ENCODE data around the gene EPB42.

Gene EPB42

DNA sequence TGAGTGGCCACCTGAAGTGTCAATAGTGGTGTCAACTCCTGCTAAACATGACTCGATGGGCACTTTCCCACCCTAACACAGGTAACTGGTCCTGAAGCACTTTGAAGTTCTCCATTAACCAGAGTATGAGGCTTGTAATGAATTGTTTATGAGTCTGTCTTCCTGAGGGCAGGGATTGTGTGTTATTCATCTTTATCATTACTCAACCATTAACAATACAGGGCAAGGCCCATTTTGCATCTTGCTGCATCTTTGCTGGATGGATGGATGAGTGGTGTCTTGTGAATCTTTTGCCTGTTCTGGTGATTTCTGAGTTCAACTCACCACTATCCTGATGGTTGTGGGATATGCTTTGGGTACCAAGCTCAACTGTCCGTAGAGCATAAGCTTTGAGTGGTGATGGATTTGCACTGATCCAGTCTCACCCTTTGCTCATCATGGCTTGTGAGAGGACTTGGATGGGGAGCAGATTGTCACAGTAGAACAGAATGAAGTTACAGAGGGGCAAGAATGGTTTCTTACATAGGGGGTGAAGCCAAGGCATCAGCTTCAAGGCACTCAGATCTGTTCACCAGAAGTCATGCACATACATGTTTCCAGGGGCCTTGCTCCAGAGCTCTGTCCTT lies 22.3 kb upstream of the EPB42 start:
- H3K4me3 ChIP-seq (ENCODE audit: low read depth, low read length), result no peak overlapping the region
- TF ChIP-seq, protein P1, sequence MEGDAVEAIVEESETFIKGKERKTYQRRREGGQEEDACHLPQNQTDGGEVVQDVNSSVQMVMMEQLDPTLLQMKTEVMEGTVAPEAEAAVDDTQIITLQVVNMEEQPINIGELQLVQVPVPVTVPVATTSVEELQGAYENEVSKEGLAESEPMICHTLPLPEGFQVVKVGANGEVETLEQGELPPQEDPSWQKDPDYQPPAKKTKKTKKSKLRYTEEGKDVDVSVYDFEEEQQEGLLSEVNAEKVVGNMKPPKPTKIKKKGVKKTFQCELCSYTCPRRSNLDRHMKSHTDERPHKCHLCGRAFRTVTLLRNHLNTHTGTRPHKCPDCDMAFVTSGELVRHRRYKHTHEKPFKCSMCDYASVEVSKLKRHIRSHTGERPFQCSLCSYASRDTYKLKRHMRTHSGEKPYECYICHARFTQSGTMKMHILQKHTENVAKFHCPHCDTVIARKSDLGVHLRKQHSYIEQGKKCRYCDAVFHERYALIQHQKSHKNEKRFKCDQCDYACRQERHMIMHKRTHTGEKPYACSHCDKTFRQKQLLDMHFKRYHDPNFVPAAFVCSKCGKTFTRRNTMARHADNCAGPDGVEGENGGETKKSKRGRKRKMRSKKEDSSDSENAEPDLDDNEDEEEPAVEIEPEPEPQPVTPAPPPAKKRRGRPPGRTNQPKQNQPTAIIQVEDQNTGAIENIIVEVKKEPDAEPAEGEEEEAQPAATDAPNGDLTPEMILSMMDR (IDR thresholded peaks at IDR 0.05; ENCODE audit: control insufficient read depth, extremely low read depth, insufficient read depth), result no peak
- no peak for DNase-seq (ENCODE audit: low read depth)

DNA sequence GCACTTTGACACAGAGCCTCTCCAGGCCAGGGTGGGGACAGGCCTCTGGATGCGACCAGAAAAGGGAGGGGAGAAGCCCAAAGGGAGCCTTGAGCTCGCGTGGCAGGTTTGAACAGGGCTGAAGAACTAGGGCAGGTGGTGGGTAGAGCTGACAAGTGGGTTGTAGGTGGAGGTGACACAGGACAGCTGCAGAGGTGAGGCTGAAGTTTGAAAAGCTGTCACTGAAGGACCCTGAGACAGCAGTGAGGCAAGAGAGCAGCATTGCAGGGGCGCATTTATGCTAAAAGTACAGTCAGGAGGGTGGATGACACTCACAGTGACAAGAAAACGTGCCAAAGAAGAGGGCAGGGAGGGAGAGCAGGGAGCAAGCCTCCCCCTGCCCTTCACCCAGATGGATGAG lies 21.8 kb upstream of the EPB42 start:
- H3K4me3 ChIP-seq (ENCODE audit: low read depth, low read length), result no peak overlapping the region
- no peak for DNase-seq (ENCODE audit: low read depth)
- TF ChIP-seq, protein P1 (IDR thresholded peaks at IDR 0.05; ENCODE audit: control insufficient read depth, extremely low read depth, insufficient read depth), result no peak

DNA sequence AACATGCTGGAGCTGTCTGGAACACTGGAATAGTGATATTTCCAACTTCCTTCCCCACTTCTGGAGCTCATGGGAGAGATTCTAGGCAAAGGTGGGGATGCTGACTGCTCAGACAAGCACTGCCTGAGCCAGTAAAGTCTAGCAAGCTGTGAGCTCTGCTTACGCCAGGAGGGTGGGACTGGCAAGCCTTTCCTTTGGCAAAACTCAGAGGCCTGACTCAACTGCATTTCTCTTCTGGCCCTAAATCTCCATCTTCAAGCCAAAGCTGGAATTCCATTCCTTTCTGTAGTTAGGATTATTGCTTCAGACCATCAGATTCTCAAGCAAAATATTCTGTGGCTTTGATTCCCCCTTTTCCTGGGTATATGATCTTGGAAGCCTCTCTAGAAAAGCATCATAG lies 20.3 kb upstream of the EPB42 start:
- no peak for DNase-seq (ENCODE audit: low read depth)
- TF ChIP-seq, protein P1 (IDR thresholded peaks at IDR 0.05; ENCODE audit: control insufficient read depth, extremely low read depth, insufficient read depth), result no peak
- no peak overlapping the region for H3K4me3 ChIP-seq (ENCODE audit: low read depth, low read length)

DNA sequence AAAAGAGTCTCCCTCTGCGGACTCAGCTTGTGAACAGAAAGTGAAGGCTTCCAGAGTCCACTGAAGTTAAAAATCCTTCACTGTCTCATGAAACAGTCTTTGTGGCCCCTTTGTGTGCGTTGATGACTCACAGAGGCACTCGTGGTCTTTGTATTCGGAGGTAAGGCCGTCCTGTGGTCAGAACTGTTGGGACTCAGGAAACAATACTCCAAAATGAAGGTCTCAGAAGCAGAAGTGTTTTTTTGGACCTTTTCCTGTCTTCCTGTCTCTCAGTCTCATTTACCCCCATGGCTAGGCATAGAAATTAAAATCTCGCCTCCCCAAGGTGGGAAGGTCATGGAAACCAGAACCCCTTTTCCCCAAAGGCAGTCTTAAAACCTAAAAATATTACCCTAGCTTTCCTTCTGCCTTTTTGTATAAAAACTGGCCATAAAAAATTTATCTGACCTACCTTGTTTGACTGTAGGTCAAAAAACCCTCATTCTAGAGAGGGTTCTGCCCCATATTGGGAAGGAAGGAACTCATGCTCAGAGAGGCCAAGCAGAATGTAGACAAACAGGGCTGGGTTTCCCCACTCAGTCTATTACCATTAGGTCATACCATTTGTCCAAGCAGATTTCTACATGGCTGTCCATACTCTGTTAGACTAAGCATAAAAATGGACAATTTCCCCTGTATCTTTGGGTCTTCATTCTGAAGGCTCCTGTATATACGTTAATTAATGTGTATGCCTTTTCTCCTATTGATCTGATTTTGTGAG lies 19.1 kb upstream of the EPB42 start:
- TF ChIP-seq, protein P1 (IDR thresholded peaks at IDR 0.05; ENCODE audit: control insufficient read depth, extremely low read depth, insufficient read depth), result no peak
- H3K4me3 ChIP-seq (ENCODE audit: low read depth, low read length), result no peak overlapping the region
- DNase-seq (ENCODE audit: low read depth), result no peak

DNA sequence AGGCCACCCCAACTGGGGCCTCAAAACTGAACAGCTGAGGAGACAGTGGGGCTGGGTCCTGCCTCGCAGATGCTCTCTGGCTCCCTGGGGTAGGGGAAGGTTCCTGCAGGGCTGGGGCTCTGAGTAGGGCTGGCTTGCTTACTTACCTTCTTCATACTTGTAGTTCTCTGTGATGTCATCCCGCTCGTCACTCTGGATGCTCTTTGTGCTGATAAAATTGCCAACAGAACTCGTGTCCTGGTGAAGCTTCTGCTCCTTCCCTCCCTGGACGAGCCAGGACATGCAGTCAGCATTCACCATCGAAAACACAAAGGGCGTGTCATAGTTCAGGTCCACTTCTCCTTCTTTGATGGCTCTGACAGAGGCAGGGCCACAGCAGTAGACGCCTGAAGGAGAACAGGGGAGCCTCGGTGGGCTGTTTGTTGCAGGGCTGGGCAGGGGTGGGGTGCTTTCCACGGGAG lies 17.9 kb upstream of the EPB42 start:
- H3K4me3 ChIP-seq (ENCODE audit: low read depth, low read length), result no peak overlapping the region
- DNase-seq (ENCODE audit: low read depth), result no peak
- TF ChIP-seq, protein P1 (IDR thresholded peaks at IDR 0.05; ENCODE audit: control insufficient read depth, extremely low read depth, insufficient read depth), result no peak

DNA sequence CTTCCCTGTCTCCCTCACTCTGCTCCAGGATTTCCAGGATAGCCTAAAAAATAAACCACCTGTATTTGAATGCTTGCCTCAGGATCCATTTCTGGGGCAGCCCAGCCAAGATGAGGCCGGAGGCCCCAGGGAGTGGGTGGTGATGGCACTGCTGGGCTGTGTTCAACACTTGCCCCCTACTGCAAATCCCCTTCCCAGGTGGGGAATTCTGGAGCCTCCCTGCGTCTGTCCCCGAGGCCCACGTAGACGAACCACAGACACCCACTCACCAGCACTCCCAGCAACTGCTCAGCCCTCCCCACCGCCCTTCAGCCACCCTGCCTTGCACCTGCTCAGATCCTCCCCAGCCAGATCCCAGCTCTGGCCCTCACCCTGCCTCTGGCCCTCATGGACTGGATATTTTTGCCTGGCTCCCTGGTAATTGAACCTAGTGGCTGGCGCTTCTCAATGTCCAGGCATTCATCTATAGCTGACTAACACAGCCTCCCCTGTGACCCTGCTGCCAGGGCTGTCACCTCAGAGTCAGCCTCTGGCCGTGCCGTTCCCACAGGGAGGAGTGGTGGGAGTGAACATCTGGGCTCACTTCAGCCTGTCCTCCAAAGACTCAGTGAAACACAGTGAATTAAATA lies 17.1 kb upstream of the EPB42 start:
- DNase-seq (ENCODE audit: low read depth), result no peak
- no peak overlapping the region for H3K4me3 ChIP-seq (ENCODE audit: low read depth, low read length)
- TF ChIP-seq, protein P1 (IDR thresholded peaks at IDR 0.05; ENCODE audit: control insufficient read depth, extremely low read depth, insufficient read depth), result no peak
